ENCODE data around the gene AFF2. TPM values are rescaled to one million over a fixed set of nuclear protein-coding genes. Genes with fewer than 3 reads are reported as not detected.
A peak's percentile ranks its signal among the peaks of the same experiment; 100 is the strongest.

Gene AFF2
- not detected for polyA plus RNA-seq

- Mint-ChIP-seq H3K4me3 (peak within 1 kb of the TSS; percentile 75 to 85 (median 79)), H3K27ac (no peak within 1 kb of the TSS), H3K9me3 (no peaks in the 10 kb centered on the region), H3K4me1 (peaks cover 0 to 2% (median 0%) of the 10 kb centered on the region in 3 donors), H3K36me3 (no peaks in the 10 kb centered on the region), H3K27me3 (peaks cover 14% of the 10 kb centered on the region)
Measured at GRCh38 chrX:148500423-148501385, at the start of gene AFF2. AFF2 (plus strand) TSS chrX:148500617; CDS start chrX:148501098, 481 bp downstream.

- Mint-ChIP-seq H3K9me3 (no peaks in the 10 kb centered on the region), H3K27ac (peak overlapping the region in 1 of 3 donors; percentile 48), H3K27me3 (peaks cover 3% of the 10 kb centered on the region), H3K4me1 (peaks cover 16 to 20% (median 18%) of the 10 kb centered on the region in 3 donors), H3K4me3 (no peak overlapping the region), H3K36me3 (no peaks in the 10 kb centered on the region)
Measured at GRCh38 chrX:148457279-148457678, 43.1 kb upstream of the AFF2 start.

- Mint-ChIP-seq H3K27me3 (peaks cover 3% of the 10 kb centered on the region), H3K4me3 (peak overlapping the region in 1 of 4 donors; percentile 48), H3K36me3 (no peaks in the 10 kb centered on the region), H3K27ac (peak overlapping the region; percentile 36 to 69 (median 69)), H3K4me1 (peaks cover 16 to 20% (median 18%) of the 10 kb centered on the region in 3 donors), H3K9me3 (peaks cover 0 to 1% (median 0%) of the 10 kb centered on the region in 3 donors)
Measured at GRCh38 chrX:148459343-148459742, 41.1 kb upstream of the AFF2 start.

GRCh38 chrX:148466292-148466691 lies 34.1 kb upstream of the AFF2 start:
- Mint-ChIP-seq H3K27me3 (peaks cover 2% of the 10 kb centered on the region), H3K36me3 (peaks cover 2% of the 10 kb centered on the region), H3K4me3 (no peak overlapping the region), H3K4me1 (peaks cover 0 to 3% (median 2%) of the 10 kb centered on the region in 3 donors), H3K27ac (no peak overlapping the region), H3K9me3 (peaks cover 0 to 1% (median 0%) of the 10 kb centered on the region in 3 donors)

GRCh38 chrX:148470324-148470723 lies 30.1 kb upstream of the AFF2 start:
- no peak overlapping the region for H3K27ac Mint-ChIP-seq
- peaks cover 0 to 3% (median 2%) of the 10 kb centered on the region in 3 donors for H3K4me1 Mint-ChIP-seq
- H3K27me3 Mint-ChIP-seq = peaks cover 2% of the 10 kb centered on the region
- H3K4me3 Mint-ChIP-seq = peak overlapping the region in 1 of 4 donors; percentile 25
- H3K9me3 Mint-ChIP-seq = no peaks in the 10 kb centered on the region
- H3K36me3 Mint-ChIP-seq = peaks cover 2% of the 10 kb centered on the region

- H3K27ac Mint-ChIP-seq = no peak overlapping the region
- peaks cover 4% of the 10 kb centered on the region for H3K27me3 Mint-ChIP-seq
Measured at GRCh38 chrX:148474030-148474429, 26.4 kb upstream of the AFF2 start.

GRCh38 chrX:148492057-148492456 lies 8.4 kb upstream of the AFF2 start:
- no peak overlapping the region for H3K27ac Mint-ChIP-seq
- no peaks in the 10 kb centered on the region for H3K36me3 Mint-ChIP-seq
- no peak overlapping the region for H3K4me3 Mint-ChIP-seq
- H3K9me3 Mint-ChIP-seq = peaks cover 0 to 3% (median 2%) of the 10 kb centered on the region in 3 donors
- no peaks in the 10 kb centered on the region for H3K4me1 Mint-ChIP-seq
- no peaks in the 10 kb centered on the region for H3K27me3 Mint-ChIP-seq

More at GRCh38 chrX:148474030-148474429, 26.4 kb upstream of the AFF2 start:
- Mint-ChIP-seq H3K36me3 (no peaks in the 10 kb centered on the region), H3K4me3 (no peak overlapping the region), H3K4me1 (peaks cover 0 to 7% (median 0%) of the 10 kb centered on the region in 3 donors), H3K9me3 (no peaks in the 10 kb centered on the region)

GRCh38 chrX:148495176-148495575 lies 5.2 kb upstream of the AFF2 start:
- H3K4me3 Mint-ChIP-seq = no peak overlapping the region
- H3K27ac Mint-ChIP-seq = no peak overlapping the region
- H3K4me1 Mint-ChIP-seq = no peaks in the 10 kb centered on the region
- peaks cover 2% of the 10 kb centered on the region for H3K27me3 Mint-ChIP-seq
- H3K9me3 Mint-ChIP-seq = peaks cover 0 to 3% (median 2%) of the 10 kb centered on the region in 3 donors
- no peaks in the 10 kb centered on the region for H3K36me3 Mint-ChIP-seq

- H3K27me3 Mint-ChIP-seq = peaks cover 7% of the 10 kb centered on the region
- no peaks in the 10 kb centered on the region for H3K36me3 Mint-ChIP-seq
- no peaks in the 10 kb centered on the region for H3K9me3 Mint-ChIP-seq
- H3K4me3 Mint-ChIP-seq = no peak overlapping the region
- peaks cover 0 to 2% (median 0%) of the 10 kb centered on the region in 3 donors for H3K4me1 Mint-ChIP-seq
- no peak overlapping the region for H3K27ac Mint-ChIP-seq
Measured at GRCh38 chrX:148498067-148498466, 2.4 kb upstream of the AFF2 start.

GRCh38 chrX:148499638-148500422 lies 587 bp upstream of the AFF2 start:
- no peak overlapping the region for H3K27ac Mint-ChIP-seq

GRCh38 chrX:148501386-148502066 lies 1.1 kb downstream of the AFF2 start:
- H3K27ac Mint-ChIP-seq = no peak overlapping the region
- H3K4me3 Mint-ChIP-seq = peak overlapping the region; percentile 75 to 86 (median 81)
- H3K27me3 Mint-ChIP-seq = peaks cover 14% of the 10 kb centered on the region
- H3K4me1 Mint-ChIP-seq = peaks cover 0 to 2% (median 0%) of the 10 kb centered on the region in 3 donors
- H3K36me3 Mint-ChIP-seq = no peaks in the 10 kb centered on the region
- H3K9me3 Mint-ChIP-seq = no peaks in the 10 kb centered on the region

More at GRCh38 chrX:148499638-148500422, 587 bp upstream of the AFF2 start:
- Mint-ChIP-seq H3K27me3 (peaks cover 13% of the 10 kb centered on the region), H3K4me1 (peaks cover 0 to 2% (median 0%) of the 10 kb centered on the region in 3 donors), H3K9me3 (no peaks in the 10 kb centered on the region), H3K36me3 (no peaks in the 10 kb centered on the region), H3K4me3 (peak overlapping the region in 2 of 4 donors; percentile 56 to 73)

- Mint-ChIP-seq H3K4me3 (no peak overlapping the region), H3K27ac (no peak overlapping the region), H3K9me3 (no peaks in the 10 kb centered on the region), H3K36me3 (no peaks in the 10 kb centered on the region), H3K27me3 (peaks cover 21% of the 10 kb centered on the region), H3K4me1 (peaks cover 0 to 2% (median 0%) of the 10 kb centered on the region in 3 donors)
Measured at GRCh38 chrX:148504506-148504905, 4.1 kb downstream of the AFF2 start.

GRCh38 chrX:148507418-148507817 lies 7.0 kb downstream of the AFF2 start:
- no peaks in the 10 kb centered on the region for H3K36me3 Mint-ChIP-seq
- H3K27ac Mint-ChIP-seq = no peak overlapping the region
- H3K27me3 Mint-ChIP-seq = peaks cover 17% of the 10 kb centered on the region
- no peaks in the 10 kb centered on the region for H3K4me1 Mint-ChIP-seq
- H3K9me3 Mint-ChIP-seq = no peaks in the 10 kb centered on the region
- no peak overlapping the region for H3K4me3 Mint-ChIP-seq

GRCh38 chrX:148512453-148512852 lies 12.0 kb downstream of the AFF2 start:
- H3K9me3 Mint-ChIP-seq = no peaks in the 10 kb centered on the region
- H3K27me3 Mint-ChIP-seq = peaks cover 7% of the 10 kb centered on the region
- H3K4me3 Mint-ChIP-seq = no peak overlapping the region
- H3K36me3 Mint-ChIP-seq = no peaks in the 10 kb centered on the region
- no peaks in the 10 kb centered on the region for H3K4me1 Mint-ChIP-seq
- H3K27ac Mint-ChIP-seq = no peak overlapping the region

Measured in IgD-negative memory B cell (primary cell).